Measurements from ENCODE around the gene MAP2K3.
"Not testable (repeated sequence)": the region's sequence is repeated elsewhere in the genome, so short reads cannot be mapped to it uniquely, and the experiment has no call there.

MAP2K3 gene

GRCh38 chr17:21337981-21338625 lies 53.6 kb downstream of the MAP2K3 start:
- not testable (repeated sequence) for DNase-seq

- no peak for DNase-seq
Measured at GRCh38 chr17:21339011-21339410, 54.5 kb downstream of the MAP2K3 start.

- DNase-seq = not testable (repeated sequence)
Measured at GRCh38 chr17:21339571-21339970, 55.1 kb downstream of the MAP2K3 start.

- not testable (repeated sequence) for DNase-seq
Measured at GRCh38 chr17:21340407-21340806, 55.9 kb downstream of the MAP2K3 start.

- DNase-seq = not testable (repeated sequence)
Measured at GRCh38 chr17:21341279-21341678, 56.8 kb downstream of the MAP2K3 start.

- DNase-seq = not testable (repeated sequence)
Measured at GRCh38 chr17:21341925-21342540, 57.5 kb downstream of the MAP2K3 start.

GRCh38 chr17:21343061-21343949 lies 58.8 kb downstream of the MAP2K3 start:
- DNase-seq = not testable (repeated sequence)

GRCh38 chr17:21344801-21345200 lies 60.3 kb downstream of the MAP2K3 start:
- not testable (repeated sequence) for DNase-seq

- DNase-seq = no peak
Measured at GRCh38 chr17:21345236-21345635, 60.7 kb downstream of the MAP2K3 start.

- DNase-seq = not testable (repeated sequence)
Measured at GRCh38 chr17:21346107-21346506, 61.6 kb downstream of the MAP2K3 start.

GRCh38 chr17:21346651-21347250 lies 62.2 kb downstream of the MAP2K3 start:
- DNase-seq = not testable (repeated sequence)

GRCh38 chr17:21347660-21348059 lies 63.1 kb downstream of the MAP2K3 start:
- not testable (repeated sequence) for DNase-seq

GRCh38 chr17:21348081-21348925 lies 63.8 kb downstream of the MAP2K3 start:
- DNase-seq = not testable (repeated sequence)

- not testable (repeated sequence) for DNase-seq
Measured at GRCh38 chr17:21348926-21349261, 64.4 kb downstream of the MAP2K3 start.

GRCh38 chr17:21349358-21350050 lies 65.0 kb downstream of the MAP2K3 start:
- not testable (repeated sequence) for DNase-seq

GRCh38 chr17:21350495-21350894 lies 66.0 kb downstream of the MAP2K3 start:
- not testable (repeated sequence) for DNase-seq

GRCh38 chr17:21351366-21352065 lies 67.0 kb downstream of the MAP2K3 start:
- no peak for DNase-seq

- no peak for DNase-seq
Measured at GRCh38 chr17:21352221-21352980, 67.9 kb downstream of the MAP2K3 start.

GRCh38 chr17:21352981-21353265 lies 68.4 kb downstream of the MAP2K3 start:
- DNase-seq = no peak

- DNase-seq = no peak
Measured at GRCh38 chr17:21353326-21354010, 69.0 kb downstream of the MAP2K3 start.
